Measurements from ENCODE around the gene PACC1.

PACC1 gene

GRCh38 chr1:212414328-212415106 lies at the start of gene PACC1:
TSS of gene PACC1 (minus strand) at chr1:212414886. CDS start at chr1:212414757, 129 bp downstream.
- FAIRE-seq (peak; percentile 88), DNase-seq (ENCODE audit: insufficient read length, low spot score) (peak; percentile 88)

- FAIRE-seq = no peak
Measured at GRCh38 chr1:212463565-212464285, 49.0 kb upstream of the PACC1 start.

GRCh38 chr1:212461916-212462660 lies 47.4 kb upstream of the PACC1 start:
- DNase-seq (ENCODE audit: insufficient read length, low spot score) (no peak), FAIRE-seq (no peak)

More at GRCh38 chr1:212463565-212464285, 49.0 kb upstream of the PACC1 start:
- DNase-seq (ENCODE audit: insufficient read length, low spot score) = no peak

GRCh38 chr1:212460376-212460775 lies 45.7 kb upstream of the PACC1 start:
- no peak for DNase-seq (ENCODE audit: insufficient read length, low spot score)
- no peak for FAIRE-seq

GRCh38 chr1:212459656-212460055 lies 45.0 kb upstream of the PACC1 start:
- DNase-seq (ENCODE audit: insufficient read length, low spot score) = no peak
- no peak for FAIRE-seq

GRCh38 chr1:212458817-212459216 lies 44.1 kb upstream of the PACC1 start:
- FAIRE-seq (no peak), DNase-seq (ENCODE audit: insufficient read length, low spot score) (no peak)

- peak; percentile 50 for DNase-seq (ENCODE audit: insufficient read length, low spot score)
- no peak for FAIRE-seq
Measured at GRCh38 chr1:212457740-212458338, 43.2 kb upstream of the PACC1 start.

- peak; percentile 88 for FAIRE-seq
- peak; percentile 83 for DNase-seq (ENCODE audit: insufficient read length, low spot score)
Measured at GRCh38 chr1:212455803-212456528, 41.3 kb upstream of the PACC1 start.

GRCh38 chr1:212455401-212455800 lies 40.7 kb upstream of the PACC1 start:
- FAIRE-seq (no peak), DNase-seq (ENCODE audit: insufficient read length, low spot score) (no peak)

GRCh38 chr1:212454741-212455140 lies 40.1 kb upstream of the PACC1 start:
- no peak for FAIRE-seq
- no peak for DNase-seq (ENCODE audit: insufficient read length, low spot score)

GRCh38 chr1:212453156-212453857 lies 38.6 kb upstream of the PACC1 start:
- DNase-seq (ENCODE audit: insufficient read length, low spot score) (no peak), FAIRE-seq (no peak)

- DNase-seq (ENCODE audit: insufficient read length, low spot score) (no peak), FAIRE-seq (no peak)
Measured at GRCh38 chr1:212452323-212453155, 37.9 kb upstream of the PACC1 start.

GRCh38 chr1:212451416-212452322 lies 37.0 kb upstream of the PACC1 start:
- FAIRE-seq (no peak), DNase-seq (ENCODE audit: insufficient read length, low spot score) (no peak)

- FAIRE-seq (no peak), DNase-seq (ENCODE audit: insufficient read length, low spot score) (no peak)
Measured at GRCh38 chr1:212450331-212450881, 35.7 kb upstream of the PACC1 start.

GRCh38 chr1:212447478-212447877 lies 32.8 kb upstream of the PACC1 start:
- DNase-seq (ENCODE audit: insufficient read length, low spot score) (no peak), FAIRE-seq (no peak)

- no peak for FAIRE-seq
- no peak for DNase-seq (ENCODE audit: insufficient read length, low spot score)
Measured at GRCh38 chr1:212446333-212446732, 31.6 kb upstream of the PACC1 start.

GRCh38 chr1:212442408-212442807 lies 27.7 kb upstream of the PACC1 start:
- FAIRE-seq (no peak), DNase-seq (ENCODE audit: insufficient read length, low spot score) (no peak)

Measured in GM19239 (cell line).